Adipose tissue (tissue), 3 donors: ENCODE data around the gene SLC16A2. TPM values are rescaled to one million over a fixed set of nuclear protein-coding genes. Genes with fewer than 3 reads are reported as not detected.
"Not testable (repeated sequence)": the region's sequence is repeated elsewhere in the genome, so short reads cannot be mapped to it uniquely, and the experiment has no call there.

Experiments used
- H3K27ac ChIP-seq: one replicate; pipeline ENCODE4 v1.5.1; 2013; ENCODE audit warnings: low read depth, low read length
- WGBS, 3 donors: extraction: QIAGEN DNeasy Blood & Tissue Kit; methylation state at CpG; one replicate each; pipeline ENCODE4 v1.1.7; 2013; 5-methylcytosine and 5-hydroxymethylcytosine counted together
- polyA plus RNA-seq, 3 donors: library from polyadenylated mRNA; stranded (reverse); fragments of 200-250 nt; gene quantifications; one replicate each; pipeline ENCODE4 v1.2.3, GENCODE V29; 2013
- donor health status: healthy with polysubstance abuse.
- donor health status: Bipolar disorder and iron deficiency.
- donor health status: healthy.

Gene SLC16A2
- polyA plus RNA-seq, 3 donors: 2.9 to 8.8 (median 8.0) TPM

DNA sequence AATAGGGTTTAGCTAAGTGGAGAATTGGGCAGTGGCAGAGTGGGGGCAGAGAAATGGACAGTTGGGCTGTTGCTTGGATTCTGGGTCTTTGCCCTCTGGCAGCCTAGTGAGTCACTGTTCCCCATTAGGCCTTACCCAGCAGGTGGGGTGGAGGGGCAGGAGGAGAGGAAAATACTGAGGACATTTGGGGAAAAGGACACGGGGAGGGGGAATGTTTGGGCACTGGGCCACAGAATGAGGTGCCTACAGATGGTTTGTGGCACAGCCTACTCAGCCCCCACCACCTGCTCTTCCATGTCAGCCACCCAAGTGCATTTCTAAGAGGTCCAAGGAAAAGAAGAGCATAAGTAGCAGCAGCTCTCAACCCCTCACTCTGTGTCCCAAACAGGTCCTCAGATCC is 13.0 kb downstream of the SLC16A2 start:
- no peak overlapping the region for H3K27ac ChIP-seq
- WGBS, 3 donors: 65 to 87% (median 75%) methylated on average over 1 of the region's 1 CpG

DNA sequence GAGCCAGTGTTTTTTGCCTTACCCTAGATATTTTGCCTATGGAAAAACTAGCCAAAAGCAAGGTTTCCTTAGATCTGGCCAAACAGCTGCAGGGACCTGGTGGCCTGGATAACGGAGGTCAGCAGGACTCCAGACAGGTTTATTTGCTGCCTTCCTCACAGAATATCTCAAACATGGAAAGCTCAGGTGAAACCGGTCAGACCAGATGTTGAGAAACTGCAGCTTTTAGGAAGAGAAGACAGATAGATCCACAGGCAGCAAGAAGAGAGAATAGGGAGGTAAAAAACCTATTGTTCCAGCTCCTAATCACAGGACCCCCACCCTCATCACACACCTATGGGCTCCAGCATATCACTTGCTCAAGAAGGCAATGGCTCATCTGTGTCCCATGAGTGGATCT is 16.2 kb downstream of the SLC16A2 start:
- H3K27ac ChIP-seq: no peak overlapping the region
- 36 to 94% (median 68%) methylated on average over 2 of the region's 2 CpGs for WGBS, 3 donors

DNA sequence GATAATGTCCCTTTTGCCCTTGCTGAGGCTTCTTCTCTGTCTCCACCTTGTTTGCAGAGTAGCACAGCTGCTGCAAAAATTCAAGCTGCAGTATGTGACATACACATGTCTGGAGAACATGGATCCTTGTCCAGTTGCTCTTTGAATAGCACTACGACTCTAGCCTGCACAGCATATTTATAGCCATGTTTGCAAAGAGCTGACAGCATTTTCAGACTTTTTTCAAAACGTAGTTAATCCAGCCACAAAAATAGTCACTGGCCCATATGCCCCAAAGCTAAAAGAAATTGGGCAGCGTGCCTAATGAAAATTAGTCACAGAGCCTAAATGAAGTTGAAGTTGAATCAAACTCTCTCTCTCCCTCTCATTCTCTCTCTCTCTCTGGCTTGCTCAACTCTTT is 17.5 kb downstream of the SLC16A2 start:
- WGBS, 3 donors: 64 to 86% (median 81%) methylated on average over 3 of the region's 3 CpGs
- H3K27ac ChIP-seq: no peak overlapping the region

DNA sequence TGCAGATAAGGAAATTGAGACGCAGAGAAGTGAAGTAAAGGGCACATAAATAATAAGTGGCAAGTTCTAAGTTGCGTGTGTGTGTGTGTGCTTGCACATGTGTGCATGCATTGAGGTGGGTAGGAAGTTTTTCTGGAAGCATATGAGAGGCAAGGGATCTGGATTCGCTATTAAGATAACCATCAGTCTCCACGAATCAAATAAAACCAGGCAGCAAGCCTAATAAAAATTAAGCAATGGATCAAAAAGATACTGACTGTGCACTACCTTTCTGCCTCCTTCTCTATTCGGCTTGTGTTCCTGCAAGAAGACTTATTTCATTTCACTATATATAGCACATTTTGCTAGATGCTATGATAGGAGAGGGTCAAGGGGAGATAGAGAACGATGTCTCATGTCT is 23.8 kb downstream of the SLC16A2 start:
- WGBS, 3 donors: 63 to 84% (median 77%) methylated on average over 6 of the region's 6 CpGs
- H3K27ac ChIP-seq: no peak overlapping the region

DNA sequence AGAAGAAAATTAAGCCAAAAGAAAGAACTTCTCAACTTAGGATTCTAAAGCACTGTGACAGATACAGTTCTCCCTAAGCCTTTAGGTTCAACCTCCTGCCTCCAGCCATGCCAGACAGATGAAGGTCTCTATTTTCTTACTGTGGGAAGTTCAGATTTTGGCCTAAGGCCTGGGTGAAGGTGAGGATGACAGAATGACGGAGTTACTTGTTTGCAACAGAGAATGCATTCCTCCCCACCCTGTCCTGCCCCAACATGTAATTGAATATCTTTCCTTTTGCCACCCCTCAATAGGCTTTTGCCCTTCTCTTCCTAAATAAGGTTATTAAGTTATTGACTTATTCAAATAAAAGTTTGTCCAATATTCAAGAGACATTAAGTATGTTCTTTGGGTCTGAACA is 25.6 kb downstream of the SLC16A2 start:
- no peak overlapping the region for H3K27ac ChIP-seq
- WGBS, 3 donors: 80 to 100% (median 97%) methylated on average over 1 of the region's 1 CpG

- H3K27ac ChIP-seq: no peak overlapping the region
- 86 to 94% (median 92%) methylated on average over 5 of the region's 5 CpGs for WGBS, 3 donors
Observed at GRCh38 chrX:74448669-74449068, 27.4 kb downstream of the SLC16A2 start.

DNA sequence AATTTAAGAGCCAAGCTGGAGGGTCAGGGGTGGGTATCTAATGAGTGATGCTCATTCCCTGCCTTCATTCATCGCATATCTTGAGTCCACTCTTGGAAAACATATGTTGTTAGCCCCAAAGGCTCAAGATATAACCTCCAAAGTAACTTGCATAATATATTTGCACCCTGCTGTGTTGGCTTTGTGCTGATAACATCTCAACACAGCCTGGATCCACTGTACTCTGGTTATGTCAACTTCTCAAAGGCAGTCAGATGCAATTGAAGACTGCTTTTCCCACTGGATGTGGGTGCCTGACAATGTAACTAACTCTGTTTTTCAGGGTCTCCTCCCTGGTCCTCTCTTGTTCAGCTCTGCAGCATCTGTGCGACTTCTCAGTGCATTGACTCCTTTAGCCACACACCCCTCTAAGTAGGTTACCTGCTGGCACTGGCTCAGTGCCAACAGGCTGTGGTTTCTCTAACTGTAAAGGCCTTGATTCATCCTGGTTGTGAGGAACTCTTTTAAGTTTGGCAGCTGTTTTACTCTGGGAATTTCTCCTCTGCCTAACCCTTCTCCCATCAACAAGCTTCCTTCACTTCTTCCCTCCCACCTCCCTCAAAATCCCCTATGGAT is 28.1 kb downstream of the SLC16A2 start:
- no peak overlapping the region for H3K27ac ChIP-seq
- 70 to 94% (median 79%) methylated on average over 2 of the region's 2 CpGs for WGBS, 3 donors

GRCh38 chrX:74449937-74450330 is 28.6 kb downstream of the SLC16A2 start:
- 59 to 92% (median 82%) methylated on average over 3 of the region's 3 CpGs for WGBS, 3 donors

GRCh38 chrX:74450803-74451449 is 29.6 kb downstream of the SLC16A2 start:
- 24 to 82% (median 35%) methylated on average over 1 of the region's 1 CpG for WGBS, 3 donors
- no peak overlapping the region for H3K27ac ChIP-seq

More at GRCh38 chrX:74449937-74450330, 28.6 kb downstream of the SLC16A2 start:
- H3K27ac ChIP-seq: no peak overlapping the region

- WGBS, 3 donors: 67 to 88% (median 86%) methylated on average over 5 of the region's 5 CpGs
- H3K27ac ChIP-seq: no peak overlapping the region
Observed at GRCh38 chrX:74451450-74452198, 30.3 kb downstream of the SLC16A2 start.

DNA sequence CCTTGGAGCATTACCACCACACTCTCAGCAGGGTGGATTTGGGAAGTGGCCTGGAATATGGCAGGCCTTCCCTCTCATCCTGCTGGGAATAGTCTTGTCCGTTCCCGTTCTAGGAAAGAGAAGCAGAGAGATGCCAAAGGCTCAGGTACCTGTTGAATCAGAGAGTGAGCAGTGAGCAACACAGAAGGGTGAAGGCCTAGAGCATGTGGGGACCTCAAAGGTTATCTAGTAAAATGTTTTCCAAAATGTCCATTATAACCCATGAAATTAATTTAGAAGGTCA is 30.8 kb downstream of the SLC16A2 start:
- 75 to 95% (median 86%) methylated on average over 2 of the region's 2 CpGs for WGBS, 3 donors
- no peak overlapping the region for H3K27ac ChIP-seq

DNA sequence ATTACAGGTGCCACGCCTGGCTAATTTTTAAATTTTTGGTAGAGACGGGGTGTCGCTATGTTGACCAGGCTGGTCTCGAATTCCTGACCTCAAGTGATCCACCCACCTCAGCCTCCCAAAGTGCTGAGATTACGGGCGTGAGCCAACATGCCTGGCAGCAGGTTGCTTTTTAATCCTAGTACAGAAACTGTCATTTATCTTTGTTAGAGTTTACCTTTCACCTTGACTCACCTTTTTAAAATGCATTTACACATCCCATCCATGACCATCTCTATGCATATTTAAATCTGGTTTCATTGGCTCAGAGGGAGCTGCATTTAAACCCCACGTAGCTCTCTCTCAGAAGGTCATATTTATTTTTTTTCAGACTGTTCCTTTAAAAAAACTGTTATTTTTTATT is 31.9 kb downstream of the SLC16A2 start:
- WGBS, 3 donors: 80 to 97% (median 94%) methylated on average over 7 of the region's 7 CpGs
- H3K27ac ChIP-seq: no peak overlapping the region

GRCh38 chrX:74454233-74454632 is 32.9 kb downstream of the SLC16A2 start:
- not testable (repeated sequence) for H3K27ac ChIP-seq
- WGBS, 3 donors: 88 to 100% (median 95%) methylated on average over 1 to 3 of the region's 3 CpGs

GRCh38 chrX:74458736-74459135 is 37.4 kb downstream of the SLC16A2 start:
- 17 to 41% (median 31%) methylated on average over 1 of the region's 1 CpG for WGBS, 3 donors

GRCh38 chrX:74461384-74461783 is 40.1 kb downstream of the SLC16A2 start:
- H3K27ac ChIP-seq: no peak overlapping the region
- 72 to 94% (median 82%) methylated on average over 2 to 4 of the region's 4 CpGs for WGBS, 3 donors

More at GRCh38 chrX:74458736-74459135, 37.4 kb downstream of the SLC16A2 start:
- H3K27ac ChIP-seq: no peak overlapping the region

- WGBS, 3 donors: 71 to 94% (median 80%) methylated on average over 1 of the region's 1 CpG
Observed at GRCh38 chrX:74464722-74465121, 43.4 kb downstream of the SLC16A2 start.

DNA sequence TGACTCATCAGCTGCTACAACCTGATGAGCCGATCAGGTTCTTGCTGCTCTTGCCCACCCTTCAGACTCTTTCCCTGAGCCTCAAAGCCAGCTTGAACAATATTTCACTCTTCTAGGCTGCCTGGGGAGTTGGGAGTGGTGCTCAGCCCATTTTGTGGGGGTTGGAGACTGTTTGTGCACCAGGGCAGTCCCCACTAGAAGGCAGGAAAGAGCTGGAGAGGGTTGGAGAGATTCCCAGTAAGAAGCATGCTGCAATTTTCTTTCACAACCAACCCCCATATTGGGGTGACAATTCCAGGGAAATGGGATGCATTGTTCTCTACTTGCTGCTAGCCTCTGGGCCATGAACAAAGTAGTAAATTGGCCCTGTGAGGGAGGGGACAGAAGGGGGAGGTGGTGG is 44.1 kb downstream of the SLC16A2 start:
- 83 to 92% (median 90%) methylated on average over 1 of the region's 1 CpG for WGBS, 3 donors
- H3K27ac ChIP-seq: no peak overlapping the region

More at GRCh38 chrX:74464722-74465121, 43.4 kb downstream of the SLC16A2 start:
- no peak overlapping the region for H3K27ac ChIP-seq

DNA sequence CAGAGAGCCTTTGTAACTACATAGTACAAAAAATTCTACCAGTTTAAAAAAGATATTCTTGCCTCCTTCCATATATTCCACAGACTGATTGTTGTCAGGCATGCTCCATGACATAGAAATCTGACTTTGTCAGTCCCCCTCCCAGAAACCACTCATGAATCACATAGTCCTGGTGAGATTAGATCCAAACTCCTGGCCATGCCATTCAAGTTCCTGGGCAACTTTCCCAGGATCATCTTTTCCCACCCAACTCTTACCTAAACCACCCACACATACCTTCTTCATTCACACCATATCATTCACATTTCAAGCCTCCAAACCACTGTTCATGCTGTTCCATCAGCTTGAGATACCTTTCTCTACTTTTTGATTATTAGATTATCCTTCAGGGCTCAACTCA is 46.4 kb downstream of the SLC16A2 start:
- H3K27ac ChIP-seq: no peak overlapping the region

DNA sequence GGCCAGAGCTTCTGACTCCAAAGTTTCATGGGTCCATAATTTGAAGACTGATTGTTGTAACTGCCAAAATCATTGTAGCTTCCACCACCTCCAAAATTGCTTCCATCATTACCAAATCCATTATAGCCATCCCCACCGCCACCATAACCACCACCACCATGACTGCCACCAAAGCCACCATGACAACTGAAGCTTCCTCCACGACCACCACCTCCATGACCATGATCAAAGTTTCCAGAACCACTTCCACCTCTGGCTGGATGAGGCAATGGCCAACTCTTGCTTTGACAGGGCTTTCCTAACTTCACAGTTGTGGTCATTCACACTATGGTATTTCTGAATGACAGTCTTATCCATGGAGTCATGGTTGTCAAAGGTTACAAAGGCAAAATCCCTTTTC is 51.8 kb downstream of the SLC16A2 start:
- WGBS, 3 donors: 72 to 91% (median 82%) methylated on average over 2 of the region's 2 CpGs
- H3K27ac ChIP-seq: not testable (repeated sequence)

DNA sequence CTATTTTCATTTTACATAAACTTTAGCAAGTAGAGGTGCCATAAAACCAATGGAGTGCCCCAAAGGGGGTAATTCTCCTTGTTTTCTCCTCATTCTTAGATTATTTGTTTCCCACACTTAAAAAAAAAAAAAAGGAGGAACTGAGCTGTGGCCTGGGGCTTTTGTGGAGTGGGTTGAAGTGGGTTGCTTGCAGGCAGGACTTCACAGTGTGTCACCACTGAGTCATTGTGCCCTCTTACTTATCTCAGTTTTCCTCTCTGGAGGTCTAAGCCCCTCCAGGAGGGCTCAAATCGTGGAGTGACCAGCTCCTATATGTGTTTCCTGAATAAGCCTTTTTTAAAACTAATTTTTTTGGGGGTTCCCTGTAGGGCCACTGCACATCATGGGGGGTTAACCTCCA is 69.0 kb downstream of the SLC16A2 start:
- H3K27ac ChIP-seq: no peak overlapping the region
- WGBS, 3 donors: 50 to 100% (median 83%) methylated on average over 1 of the region's 1 CpG
